Stimulated activated CD8-positive, alpha-beta memory T cell treated with anti-CD3 and anti-CD28 coated beads, Interleukin-4, amount 100 ng/mL, for 4 hours (primary cell): ENCODE results near the gene PLA2G1B.

ENCODE experiments used
- DNase-seq, 2 donors: peaks; one replicate each; pipeline ENCODE4 v3.0.0-alpha.2; 2020; ENCODE audit warnings: low read depth in 2 of 2, low spot score in 1 of 2

PLA2G1B gene

GRCh38 chr12:120327593-120327992, at the start of gene PLA2G1B:
Gene PLA2G1B (minus strand): TSS chr12:120327779. CDS start chr12:120327753, 26 bp downstream.
- DNase-seq: no peak

- no peak for DNase-seq
Observed at GRCh38 chr12:120376934-120377572, 49.5 kb upstream of the PLA2G1B start.

GRCh38 chr12:120376416-120376815, 48.8 kb upstream of the PLA2G1B start:
- no peak for DNase-seq

GRCh38 chr12:120376009-120376408, 48.4 kb upstream of the PLA2G1B start:
- no peak for DNase-seq

GRCh38 chr12:120373683-120374082, 46.1 kb upstream of the PLA2G1B start:
- DNase-seq: no peak

- DNase-seq: no peak
Observed at GRCh38 chr12:120370343-120371243, 43.0 kb upstream of the PLA2G1B start.

- no peak for DNase-seq
Observed at GRCh38 chr12:120369603-120370342, 42.2 kb upstream of the PLA2G1B start.

GRCh38 chr12:120368789-120369602, 41.4 kb upstream of the PLA2G1B start, which contains the start of gene MSI1:
Gene MSI1 (minus strand): TSS chr12:120369164. CDS start chr12:120369091, 73 bp downstream.
- no peak for DNase-seq

- no peak for DNase-seq
Observed at GRCh38 chr12:120367924-120368788, 40.6 kb upstream of the PLA2G1B start.

GRCh38 chr12:120367233-120367923, 39.8 kb upstream of the PLA2G1B start:
- DNase-seq: no peak

GRCh38 chr12:120366845-120367232, 39.3 kb upstream of the PLA2G1B start:
- DNase-seq: no peak

GRCh38 chr12:120366341-120366705, 38.7 kb upstream of the PLA2G1B start:
- no peak for DNase-seq

GRCh38 chr12:120365675-120366340, 38.2 kb upstream of the PLA2G1B start:
- no peak for DNase-seq

GRCh38 chr12:120364487-120364886, 36.9 kb upstream of the PLA2G1B start:
- no peak for DNase-seq

GRCh38 chr12:120363274-120363855, 35.8 kb upstream of the PLA2G1B start:
- no peak for DNase-seq

GRCh38 chr12:120362516-120363273, 35.1 kb upstream of the PLA2G1B start:
- no peak for DNase-seq

- no peak for DNase-seq
Observed at GRCh38 chr12:120361506-120362208, 34.1 kb upstream of the PLA2G1B start.
